ENCODE data around the gene FKBP4.

GRCh38 chr12:2785017-2785416 is 9.8 kb upstream of the FKBP4 start:
- TF ChIP-seq CTCF (IDR thresholded peaks at IDR 0.05; ENCODE audit: low read depth, low read length, missing input control) (no peak), YY1 (IDR thresholded peaks at IDR 0.05) (no peak), RAD21 (IDR thresholded peaks at IDR 0.05) (no peak), FOXA1 (IDR thresholded peaks at IDR 0.05) (no peak), JUND (IDR thresholded peaks at IDR 0.05) (no peak), SP1 (IDR thresholded peaks at IDR 0.05) (no peak), TAF1 (conservative IDR thresholded peaks at IDR 0.05) (no peak), GABPA (IDR thresholded peaks at IDR 0.05 in 1 of 2, conservative IDR thresholded peaks at IDR 0.05 in 1 of 2) (no peak), RXRA (IDR thresholded peaks at IDR 0.05) (no peak)
- TF ChIP-seq, protein P1, sequence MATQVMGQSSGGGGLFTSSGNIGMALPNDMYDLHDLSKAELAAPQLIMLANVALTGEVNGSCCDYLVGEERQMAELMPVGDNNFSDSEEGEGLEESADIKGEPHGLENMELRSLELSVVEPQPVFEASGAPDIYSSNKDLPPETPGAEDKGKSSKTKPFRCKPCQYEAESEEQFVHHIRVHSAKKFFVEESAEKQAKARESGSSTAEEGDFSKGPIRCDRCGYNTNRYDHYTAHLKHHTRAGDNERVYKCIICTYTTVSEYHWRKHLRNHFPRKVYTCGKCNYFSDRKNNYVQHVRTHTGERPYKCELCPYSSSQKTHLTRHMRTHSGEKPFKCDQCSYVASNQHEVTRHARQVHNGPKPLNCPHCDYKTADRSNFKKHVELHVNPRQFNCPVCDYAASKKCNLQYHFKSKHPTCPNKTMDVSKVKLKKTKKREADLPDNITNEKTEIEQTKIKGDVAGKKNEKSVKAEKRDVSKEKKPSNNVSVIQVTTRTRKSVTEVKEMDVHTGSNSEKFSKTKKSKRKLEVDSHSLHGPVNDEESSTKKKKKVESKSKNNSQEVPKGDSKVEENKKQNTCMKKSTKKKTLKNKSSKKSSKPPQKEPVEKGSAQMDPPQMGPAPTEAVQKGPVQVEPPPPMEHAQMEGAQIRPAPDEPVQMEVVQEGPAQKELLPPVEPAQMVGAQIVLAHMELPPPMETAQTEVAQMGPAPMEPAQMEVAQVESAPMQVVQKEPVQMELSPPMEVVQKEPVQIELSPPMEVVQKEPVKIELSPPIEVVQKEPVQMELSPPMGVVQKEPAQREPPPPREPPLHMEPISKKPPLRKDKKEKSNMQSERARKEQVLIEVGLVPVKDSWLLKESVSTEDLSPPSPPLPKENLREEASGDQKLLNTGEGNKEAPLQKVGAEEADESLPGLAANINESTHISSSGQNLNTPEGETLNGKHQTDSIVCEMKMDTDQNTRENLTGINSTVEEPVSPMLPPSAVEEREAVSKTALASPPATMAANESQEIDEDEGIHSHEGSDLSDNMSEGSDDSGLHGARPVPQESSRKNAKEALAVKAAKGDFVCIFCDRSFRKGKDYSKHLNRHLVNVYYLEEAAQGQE (IDR thresholded peaks at IDR 0.05) = no peak
- TF ChIP-seq, protein P2, sequence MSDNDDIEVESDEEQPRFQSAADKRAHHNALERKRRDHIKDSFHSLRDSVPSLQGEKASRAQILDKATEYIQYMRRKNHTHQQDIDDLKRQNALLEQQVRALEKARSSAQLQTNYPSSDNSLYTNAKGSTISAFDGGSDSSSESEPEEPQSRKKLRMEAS (IDR thresholded peaks at IDR 0.05) = no peak
- TF ChIP-seq, protein P3, sequence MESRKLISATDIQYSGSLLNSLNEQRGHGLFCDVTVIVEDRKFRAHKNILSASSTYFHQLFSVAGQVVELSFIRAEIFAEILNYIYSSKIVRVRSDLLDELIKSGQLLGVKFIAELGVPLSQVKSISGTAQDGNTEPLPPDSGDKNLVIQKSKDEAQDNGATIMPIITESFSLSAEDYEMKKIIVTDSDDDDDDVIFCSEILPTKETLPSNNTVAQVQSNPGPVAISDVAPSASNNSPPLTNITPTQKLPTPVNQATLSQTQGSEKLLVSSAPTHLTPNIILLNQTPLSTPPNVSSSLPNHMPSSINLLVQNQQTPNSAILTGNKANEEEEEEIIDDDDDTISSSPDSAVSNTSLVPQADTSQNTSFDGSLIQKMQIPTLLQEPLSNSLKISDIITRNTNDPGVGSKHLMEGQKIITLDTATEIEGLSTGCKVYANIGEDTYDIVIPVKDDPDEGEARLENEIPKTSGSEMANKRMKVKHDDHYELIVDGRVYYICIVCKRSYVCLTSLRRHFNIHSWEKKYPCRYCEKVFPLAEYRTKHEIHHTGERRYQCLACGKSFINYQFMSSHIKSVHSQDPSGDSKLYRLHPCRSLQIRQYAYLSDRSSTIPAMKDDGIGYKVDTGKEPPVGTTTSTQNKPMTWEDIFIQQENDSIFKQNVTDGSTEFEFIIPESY (IDR thresholded peaks at IDR 0.05) = no peak
